Activated T-helper 1 cell treated with anti-CD3 and anti-CD28 coated beads, Interleukin-12 subunit alpha, Interleukin-12 subunit beta, Interleukin-2, Interleukin-4 antibody, amounts not matched to agents 30 ng/mL and 10 ng/mL and 1 ng/mL, durations not matched to agents 14 hours and 24 hours and 36 hours (primary cell): ENCODE results near the gene EXOSC3. TPM values are rescaled to one million over a fixed set of nuclear protein-coding genes. Genes with fewer than 3 reads are reported as not detected.
"Not testable (repeated sequence)": the region's sequence is repeated elsewhere in the genome, so short reads cannot be mapped to it uniquely, and the experiment has no call there.

Experiments
- DNase-seq: peaks from one replicate; pipeline ENCODE4 v3.0.0; 2021; ENCODE audit warnings: low spot score
- H3K27ac Mint-ChIP-seq: one replicate; pipeline ENCODE4 v1.8.0; 2021; ENCODE audit warnings: mild to moderate bottlenecking, mixed read lengths
- H3K27me3 Mint-ChIP-seq: one replicate; pipeline ENCODE4 v1.8.0; 2022; ENCODE audit warnings: mild to moderate bottlenecking, moderate library complexity, mixed read lengths; ENCODE audit not compliant: insufficient read depth
- H3K36me3 Mint-ChIP-seq: one replicate; pipeline ENCODE4 v1.8.0; 2021; ENCODE audit warnings: low read depth, mixed read lengths
- H3K4me1 Mint-ChIP-seq: one replicate; pipeline ENCODE4 v1.8.0; 2021; ENCODE audit warnings: low read depth, mixed read lengths
- H3K4me3 Mint-ChIP-seq: one replicate; pipeline ENCODE4 v1.8.0; 2021; ENCODE audit warnings: mild to moderate bottlenecking, moderate library complexity, mixed read lengths
- H3K9me3 Mint-ChIP-seq: one replicate; pipeline ENCODE4 v1.8.0; 2021; ENCODE audit warnings: mixed read lengths
- intact Hi-C: fragments of 100-400 bp; cut with micrococcal nuclease; formaldehyde crosslinking; loops from one replicate; pipeline ENCODE4 v1.15.1; 2024
- total RNA-seq: library from RNA; stranded (reverse); gene quantifications from 2 replicates; pipeline ENCODE4 v1.2.3, GENCODE V29; 2022

The EXOSC3 gene
- 94.8 and 116 TPM in 2 replicates for total RNA-seq

GRCh38 chr9:37784616-37785483 lies at the start of gene EXOSC3:
TSS of gene EXOSC3 (minus strand) at chr9:37785064. CDS start at chr9:37785044, 20 bp downstream.
- peaks cover 32% of the 10 kb centered on the region for H3K36me3 Mint-ChIP-seq
- peaks cover 40% of the 10 kb centered on the region for H3K4me1 Mint-ChIP-seq
- intact Hi-C loops, result loop anchor here (1.0 to 10.0 kb wide), 5 partner anchors 15 to 300 kb away; partner anchors contain the start of genes DCAF10, POLR1E, SLC25A51 and TOMM5

GRCh38 chr9:37827483-37828165 lies 42.8 kb upstream of the EXOSC3 start:
- intact Hi-C loops, result no loop called here
- Mint-ChIP-seq H3K9me3 (peaks cover 6% of the 10 kb centered on the region), H3K36me3 (peaks cover 29% of the 10 kb centered on the region), H3K4me1 (no peaks in the 10 kb centered on the region), H3K27me3 (no peaks in the 10 kb centered on the region), H3K27ac (no peak overlapping the region), H3K4me3 (no peak overlapping the region)
- DNase-seq, result no peak

More at GRCh38 chr9:37784616-37785483, at the start of gene EXOSC3:
- no peaks in the 10 kb centered on the region for H3K9me3 Mint-ChIP-seq
- H3K4me3 Mint-ChIP-seq, result peak within 1 kb of the TSS; percentile 99
- peak; percentile 85 for DNase-seq
- no peaks in the 10 kb centered on the region for H3K27me3 Mint-ChIP-seq
- H3K27ac Mint-ChIP-seq, result peak within 1 kb of the TSS; percentile 97

- H3K27ac Mint-ChIP-seq, H3K9me3 Mint-ChIP-seq, H3K4me1 Mint-ChIP-seq, DNase-seq, intact Hi-C loops, H3K4me3 Mint-ChIP-seq, H3K27me3 Mint-ChIP-seq: not testable (repeated sequence)
- H3K36me3 Mint-ChIP-seq, result peaks cover 49% of the 10 kb centered on the region
Measured at GRCh38 chr9:37825174-37825573, 40.3 kb upstream of the EXOSC3 start.

- intact Hi-C loops, result no loop called here
- Mint-ChIP-seq H3K9me3 (peaks cover 6% of the 10 kb centered on the region), H3K4me1 (no peaks in the 10 kb centered on the region), H3K27ac (no peak overlapping the region), H3K4me3 (no peak overlapping the region), H3K27me3 (no peaks in the 10 kb centered on the region), H3K36me3 (peaks cover 39% of the 10 kb centered on the region)
- no peak for DNase-seq
Measured at GRCh38 chr9:37820142-37820541, 35.3 kb upstream of the EXOSC3 start.

- no peak for DNase-seq
- Mint-ChIP-seq H3K9me3 (no peaks in the 10 kb centered on the region), H3K36me3 (peaks cover 30% of the 10 kb centered on the region), H3K27ac (no peak overlapping the region), H3K27me3 (no peaks in the 10 kb centered on the region), H3K4me3 (no peak overlapping the region), H3K4me1 (no peaks in the 10 kb centered on the region)
- intact Hi-C loops, result no loop called here
Measured at GRCh38 chr9:37818849-37819248, 34.0 kb upstream of the EXOSC3 start.

- no peak overlapping the region for H3K4me3 Mint-ChIP-seq
- no peak overlapping the region for H3K27ac Mint-ChIP-seq
- peaks cover 4% of the 10 kb centered on the region for H3K36me3 Mint-ChIP-seq
- no peaks in the 10 kb centered on the region for H3K27me3 Mint-ChIP-seq
- H3K4me1 Mint-ChIP-seq, result peaks cover 5% of the 10 kb centered on the region
- no peak for DNase-seq
- intact Hi-C loops, result no loop called here
- no peaks in the 10 kb centered on the region for H3K9me3 Mint-ChIP-seq
Measured at GRCh38 chr9:37812773-37813379, 28.0 kb upstream of the EXOSC3 start.

GRCh38 chr9:37811906-37812476 lies 27.1 kb upstream of the EXOSC3 start:
- Mint-ChIP-seq H3K9me3 (no peaks in the 10 kb centered on the region), H3K4me1 (peaks cover 5% of the 10 kb centered on the region), H3K36me3 (peaks cover 4% of the 10 kb centered on the region), H3K27me3 (no peaks in the 10 kb centered on the region), H3K4me3 (no peak overlapping the region), H3K27ac (no peak overlapping the region)
- intact Hi-C loops, result no loop called here
- DNase-seq, result no peak

- intact Hi-C loops, H3K27ac Mint-ChIP-seq, H3K9me3 Mint-ChIP-seq, H3K36me3 Mint-ChIP-seq, H3K27me3 Mint-ChIP-seq, DNase-seq, H3K4me3 Mint-ChIP-seq: not testable (repeated sequence)
- peaks cover 15% of the 10 kb centered on the region for H3K4me1 Mint-ChIP-seq
Measured at GRCh38 chr9:37809676-37810075, 24.8 kb upstream of the EXOSC3 start.

GRCh38 chr9:37806271-37806670 lies 21.4 kb upstream of the EXOSC3 start:
- intact Hi-C loops, result no loop called here

GRCh38 chr9:37801959-37802711 lies 17.3 kb upstream of the EXOSC3 start:
- H3K36me3 Mint-ChIP-seq, result peaks cover 15% of the 10 kb centered on the region
- no peaks in the 10 kb centered on the region for H3K27me3 Mint-ChIP-seq
- intact Hi-C loops, result loop anchor here (5.0 kb wide), 1 partner anchor 315 kb away; the partner anchor contains the start of gene POLR1E
- H3K9me3 Mint-ChIP-seq, result no peaks in the 10 kb centered on the region
- DNase-seq, result no peak
- peaks cover 46% of the 10 kb centered on the region for H3K4me1 Mint-ChIP-seq
- H3K4me3 Mint-ChIP-seq, result peak overlapping the region; percentile 90
- peak overlapping the region; percentile 80 for H3K27ac Mint-ChIP-seq

More at GRCh38 chr9:37806271-37806670, 21.4 kb upstream of the EXOSC3 start:
- Mint-ChIP-seq H3K4me3 (no peak overlapping the region), H3K36me3 (peaks cover 10% of the 10 kb centered on the region), H3K9me3 (no peaks in the 10 kb centered on the region), H3K27ac (no peak overlapping the region), H3K27me3 (no peaks in the 10 kb centered on the region), H3K4me1 (peaks cover 28% of the 10 kb centered on the region)
- no peak for DNase-seq

GRCh38 chr9:37801287-37801850 lies 16.5 kb upstream of the EXOSC3 start:
- no peak for DNase-seq
- intact Hi-C loops, result loop anchor here (5.0 kb wide), 1 partner anchor 314 kb away; the partner anchor contains the start of gene POLR1E
- peaks cover 15% of the 10 kb centered on the region for H3K36me3 Mint-ChIP-seq

More at GRCh38 chr9:37801287-37801850, 16.5 kb upstream of the EXOSC3 start:
- Mint-ChIP-seq H3K4me3 (peak overlapping the region; percentile 90), H3K9me3 (no peaks in the 10 kb centered on the region), H3K27me3 (no peaks in the 10 kb centered on the region), H3K27ac (peak overlapping the region; percentile 80), H3K4me1 (peaks cover 42% of the 10 kb centered on the region)
